Stimulated activated CD4-positive, alpha-beta T cell treated with anti-CD3 and anti-CD28 coated beads, TNF-alpha, amount 100 ng/mL, for 24 hours (primary cell): ENCODE measurements around the gene ZNF511.

Experiments
- DNase-seq, 3 experiments: peaks; one replicate each; pipeline ENCODE4 v3.0.0-alpha.2; 2020; ENCODE audit warnings: low read depth in 3 of 3

The ZNF511 gene

GRCh38 chr10:133292919-133293809, 15.6 kb upstream of the ZNF511 start:
- DNase-seq = no peak

- DNase-seq = no peak
Observed at GRCh38 chr10:133293810-133294119, 14.9 kb upstream of the ZNF511 start.

- DNase-seq = no peak
Observed at GRCh38 chr10:133294189-133294588, 14.5 kb upstream of the ZNF511 start.

GRCh38 chr10:133295426-133296320, 13.0 kb upstream of the ZNF511 start:
- no peak for DNase-seq

- no peak for DNase-seq
Observed at GRCh38 chr10:133297504-133297903, 11.2 kb upstream of the ZNF511 start.

GRCh38 chr10:133298466-133298865, 10.2 kb upstream of the ZNF511 start:
- no peak for DNase-seq

GRCh38 chr10:133299224-133299623, 9.5 kb upstream of the ZNF511 start:
- no peak for DNase-seq

GRCh38 chr10:133299738-133300137, 9.0 kb upstream of the ZNF511 start:
- DNase-seq = no peak

GRCh38 chr10:133302230-133302629, 6.5 kb upstream of the ZNF511 start:
- DNase-seq = no peak

- no peak for DNase-seq
Observed at GRCh38 chr10:133303206-133303605, 5.5 kb upstream of the ZNF511 start.

- no peak for DNase-seq
Observed at GRCh38 chr10:133306097-133306476, 2.6 kb upstream of the ZNF511 start.

GRCh38 chr10:133306941-133307379, 1.8 kb upstream of the ZNF511 start:
- DNase-seq = no peak

GRCh38 chr10:133307776-133308420, 816 bp upstream of the ZNF511 start:
- DNase-seq = peak; percentile 62 to 85 (median 73)

- peak; percentile 87 to 89 (median 87) for DNase-seq
Observed at GRCh38 chr10:133309100-133309719, 496 bp downstream of the ZNF511 start.

GRCh38 chr10:133309720-133310398, 1.1 kb downstream of the ZNF511 start:
- DNase-seq = no peak

GRCh38 chr10:133310399-133310755, 1.7 kb downstream of the ZNF511 start:
- DNase-seq = no peak

- no peak for DNase-seq
Observed at GRCh38 chr10:133310789-133311188, 2.1 kb downstream of the ZNF511 start.

GRCh38 chr10:133311570-133311969, 2.9 kb downstream of the ZNF511 start:
- DNase-seq = no peak

- no peak for DNase-seq
Observed at GRCh38 chr10:133312016-133312768, 3.5 kb downstream of the ZNF511 start.

GRCh38 chr10:133312769-133313145, 4.0 kb downstream of the ZNF511 start:
- DNase-seq = no peak

- DNase-seq = no peak
Observed at GRCh38 chr10:133313192-133313591, 4.5 kb downstream of the ZNF511 start.
